H9 (cell line): Measurements from ENCODE around the gene DNLZ. TPM values are rescaled to one million over a fixed set of nuclear protein-coding genes. Genes with fewer than 3 reads are reported as not detected.

Source experiments
- DNase-seq: peaks from one replicate; pipeline ENCODE4 v3.0.0-alpha.2; 2017
- H2AFZ ChIP-seq: one replicate; pipeline ENCODE4 v1.6.1; 2013; ENCODE audit warnings: mild to moderate bottlenecking, low read length, control low read depth, moderate library complexity
- H2AK5ac ChIP-seq: 2 replicates; pipeline ENCODE4 v1.6.1; 2013; ENCODE audit warnings: low read length, control low read depth, mixed read lengths; ENCODE audit not compliant: insufficient read length
- H2BK120ac ChIP-seq: one replicate; pipeline ENCODE4 v1.6.1; 2013; ENCODE audit warnings: low read depth, mild to moderate bottlenecking, low read length, control low read depth, inconsistent platforms; ENCODE audit not compliant: poor library complexity, severe bottlenecking
- H2BK12ac ChIP-seq: 2 replicates; pipeline ENCODE4 v1.6.1; 2013; ENCODE audit warnings: low read length, control low read depth, mixed read lengths, low read depth; ENCODE audit not compliant: insufficient read length
- H2BK15ac ChIP-seq: 2 replicates; pipeline ENCODE4 v1.6.1; 2013; ENCODE audit warnings: low read depth, low read length, control low read depth
- H2BK20ac ChIP-seq: one replicate; pipeline ENCODE4 v1.6.1; 2013; ENCODE audit warnings: low read depth, mild to moderate bottlenecking, low read length, control low read depth, inconsistent platforms; ENCODE audit not compliant: poor library complexity, severe bottlenecking
- H2BK5ac ChIP-seq: 2 replicates; pipeline ENCODE4 v1.6.1; 2013; ENCODE audit warnings: low read length, control low read depth, mixed read lengths; ENCODE audit not compliant: insufficient read length
- H3K14ac ChIP-seq: 2 replicates; pipeline ENCODE4 v1.6.1; 2013; ENCODE audit warnings: low read length, control low read depth; ENCODE audit not compliant: insufficient read depth
- H3K18ac ChIP-seq: 2 replicates; pipeline ENCODE4 v1.6.1; 2013; ENCODE audit warnings: low read depth, mild to moderate bottlenecking, mixed read lengths, low read length, control low read depth; ENCODE audit not compliant: insufficient read length
- H3K23ac ChIP-seq: 2 replicates; pipeline ENCODE4 v1.6.1; 2013; ENCODE audit warnings: low read length, control low read depth, mixed read lengths, low read depth; ENCODE audit not compliant: insufficient read length
- H3K23me2 ChIP-seq: 2 replicates; pipeline ENCODE4 v1.6.1; 2013; ENCODE audit warnings: low read depth, mild to moderate bottlenecking, mixed read lengths, low read length, control low read depth; ENCODE audit not compliant: insufficient read length, poor library complexity, severe bottlenecking
- H3K27ac ChIP-seq: 2 replicates; pipeline ENCODE4 v1.5.1; 2013; ENCODE audit warnings: low read length, control low read depth, mixed read lengths, low read depth; ENCODE audit not compliant: insufficient read length
- H3K27me3 ChIP-seq: 2 replicates; pipeline ENCODE4 v1.6.1; 2013; ENCODE audit warnings: low read length, control low read depth, inconsistent platforms; ENCODE audit not compliant: insufficient read depth
- H3K4ac ChIP-seq: 2 replicates; pipeline ENCODE4 v1.6.1; 2013; ENCODE audit warnings: low read depth, mild to moderate bottlenecking, control low read depth, inconsistent platforms, low read length, moderate library complexity
- H3K4me1 ChIP-seq: 2 replicates; pipeline ENCODE4 v1.6.1; 2013; ENCODE audit warnings: low read length, control low read depth, inconsistent platforms; ENCODE audit not compliant: insufficient read depth
- H3K4me2 ChIP-seq: 2 replicates; pipeline ENCODE4 v1.6.1; 2013; ENCODE audit warnings: low read length, control low read depth, mixed read lengths; ENCODE audit not compliant: insufficient read length, insufficient read depth
- H3K56ac ChIP-seq: 2 replicates; pipeline ENCODE4 v1.6.1; 2013; ENCODE audit warnings: low read depth, mild to moderate bottlenecking, mixed read lengths, low read length, control low read depth; ENCODE audit not compliant: insufficient read length
- H3K79me1 ChIP-seq: 2 replicates; pipeline ENCODE4 v1.6.1; 2013; ENCODE audit warnings: low read depth, mild to moderate bottlenecking, moderate library complexity, low read length, control low read depth, inconsistent platforms; ENCODE audit not compliant: insufficient read depth, poor library complexity, severe bottlenecking
- H3K79me2 ChIP-seq: 2 replicates; pipeline ENCODE4 v1.6.1; 2013; ENCODE audit warnings: low read length, control low read depth, inconsistent platforms; ENCODE audit not compliant: insufficient read depth
- H3K9ac ChIP-seq: 2 replicates; pipeline ENCODE4 v1.6.1; 2013; ENCODE audit warnings: low read length, control low read depth, mixed read lengths; ENCODE audit not compliant: insufficient read length; ENCODE audit errors: extremely low read depth
- H3K9me3 ChIP-seq: one replicate; pipeline ENCODE4 v1.6.1; 2013; ENCODE audit warnings: low read depth, low read length, inconsistent platforms; ENCODE audit not compliant: control insufficient read depth
- H3T11ph ChIP-seq: one replicate; pipeline ENCODE4 v1.6.1; 2013; ENCODE audit warnings: mild to moderate bottlenecking, low read length, control low read depth, inconsistent platforms
- H4K20me1 ChIP-seq: one replicate; pipeline ENCODE4 v1.6.1; 2013; ENCODE audit not compliant: control insufficient read depth, insufficient read length, insufficient read depth
- H4K5ac ChIP-seq: 2 replicates; pipeline ENCODE4 v1.6.1; 2013; ENCODE audit warnings: low read depth, mild to moderate bottlenecking, mixed read lengths, low read length, control low read depth; ENCODE audit not compliant: insufficient read length
- H4K8ac ChIP-seq: replicated peaks from 2 replicates; pipeline ENCODE4 v1.6.1; 2013; ENCODE audit warnings: low read length, control low read depth, mixed read lengths, low read depth; ENCODE audit not compliant: insufficient read length
- H4K91ac ChIP-seq: 2 replicates; pipeline ENCODE4 v1.6.1; 2013; ENCODE audit warnings: low read depth, mild to moderate bottlenecking, moderate library complexity, mixed read lengths, low read length, control low read depth; ENCODE audit not compliant: insufficient read length
- H3K27ac Mint-ChIP-seq, 3 experiments: 2 replicates in 2 of 3; 3 replicates in 1 of 3; pipeline ENCODE4 v1.8.0; 2020 to 2021; ENCODE audit warnings: mixed read lengths in 3 of 3, mild to moderate bottlenecking in 1 of 3, moderate library complexity in 1 of 3
- H3K27me3 Mint-ChIP-seq: 2 replicates; pipeline ENCODE4 v1.8.0; 2021; ENCODE audit warnings: low read depth, mild to moderate bottlenecking, moderate library complexity, mixed read lengths
- H3K36me3 Mint-ChIP-seq, 3 experiments: 2 replicates in 2 of 3; 3 replicates in 1 of 3; pipeline ENCODE4 v1.8.0; 2020 to 2021; ENCODE audit warnings: low read depth in 3 of 3, mixed read lengths in 3 of 3; ENCODE audit not compliant: insufficient read depth in 1 of 3
- H3K4me1 Mint-ChIP-seq, 2 experiments: 2 replicates each; pipeline ENCODE4 v1.8.0; 2020; ENCODE audit warnings: mixed read lengths in 2 of 2
- H3K4me3 Mint-ChIP-seq, 2 experiments: 2 replicates in 1 of 2; 3 replicates in 1 of 2; pipeline ENCODE4 v1.8.0; 2020 to 2021; ENCODE audit warnings: mild to moderate bottlenecking in 2 of 2, mixed read lengths in 2 of 2, moderate library complexity in 1 of 2
- H3K9me3 Mint-ChIP-seq, 2 experiments: 2 replicates in 1 of 2; 3 replicates in 1 of 2; pipeline ENCODE4 v1.8.0; 2020; ENCODE audit warnings: mild to moderate bottlenecking in 2 of 2, mixed read lengths in 2 of 2, moderate library complexity in 1 of 2
- CTCF ChIP-seq: fragments of 200-600 bp; sonication (generic); conservative IDR thresholded peaks from 3 replicates; pipeline ENCODE4 v1.8.0; 2021; ENCODE audit warnings: antibody characterized with exemption, mild to moderate bottlenecking
- WGBS: extraction: QIAGEN DNeasy Blood & Tissue Kit; methylation state at CpG from one replicate; pipeline ENCODE4 v1.1.7; 2013; ENCODE audit warnings: missing lambda C conversion rate, low lambda C conversion rate, mixed read lengths; ENCODE audit not compliant: insufficient read length; ENCODE audit errors: extremely low coverage; 5-methylcytosine and 5-hydroxymethylcytosine counted together
- total RNA-seq: library from RNA; stranded (reverse); gene quantifications from 2 replicates; pipeline ENCODE4 v1.2.1, GENCODE V29; 2021

The DNLZ gene
- total RNA-seq, 1 experiment from 2014 or later: 24.8 TPM

GRCh38 chr9:136337416-136338395 is 25.8 kb downstream of the DNLZ start:
- Histone ChIP-seq H2AFZ (no peak overlapping the region), H4K8ac (no peak overlapping the region), H3K18ac (no peak overlapping the region), H3T11ph (no peak overlapping the region), H3K79me1 (no peaks in the 10 kb centered on the region), H4K20me1 (no peaks in the 10 kb centered on the region), H4K5ac (no peak overlapping the region), H2BK120ac (no peak overlapping the region), H3K4me2 (no peak overlapping the region), H4K91ac (no peak overlapping the region), H3K23ac (no peak overlapping the region), H2AK5ac (no peak overlapping the region), H2BK20ac (no peak overlapping the region), H3K56ac (no peak overlapping the region), H3K9me3 (no peaks in the 10 kb centered on the region), H3K4me1 (no peaks in the 10 kb centered on the region), H3K27ac (no peak overlapping the region), H2BK15ac (no peak overlapping the region), H3K27me3 (no peaks in the 10 kb centered on the region), H3K23me2 (no peaks in the 10 kb centered on the region), H3K9ac (no peak overlapping the region), H3K4ac (no peak overlapping the region), H3K79me2 (no peaks in the 10 kb centered on the region), H3K14ac (no peak overlapping the region), H2BK5ac (no peak overlapping the region), H2BK12ac (no peak overlapping the region)
- Mint-ChIP-seq H3K36me3 (no peaks in the 10 kb centered on the region; a peak in 1 of 7 replicates), H3K27ac (no peak overlapping the region), H3K9me3 (no peaks in the 10 kb centered on the region), H3K4me1 (peaks cover 2 to 13% of the 10 kb centered on the region in 2 experiments; a peak in 3 of 4 replicates), H3K4me3 (no peak overlapping the region), H3K27me3 (no peaks in the 10 kb centered on the region)
- TF ChIP-seq CTCF: no peak
- WGBS: no CpG with 5 or more reads among the region's 43 CpGs
- DNase-seq: no peak
